ENCODE measurements around the gene TNS1.

Gene TNS1

DNA sequence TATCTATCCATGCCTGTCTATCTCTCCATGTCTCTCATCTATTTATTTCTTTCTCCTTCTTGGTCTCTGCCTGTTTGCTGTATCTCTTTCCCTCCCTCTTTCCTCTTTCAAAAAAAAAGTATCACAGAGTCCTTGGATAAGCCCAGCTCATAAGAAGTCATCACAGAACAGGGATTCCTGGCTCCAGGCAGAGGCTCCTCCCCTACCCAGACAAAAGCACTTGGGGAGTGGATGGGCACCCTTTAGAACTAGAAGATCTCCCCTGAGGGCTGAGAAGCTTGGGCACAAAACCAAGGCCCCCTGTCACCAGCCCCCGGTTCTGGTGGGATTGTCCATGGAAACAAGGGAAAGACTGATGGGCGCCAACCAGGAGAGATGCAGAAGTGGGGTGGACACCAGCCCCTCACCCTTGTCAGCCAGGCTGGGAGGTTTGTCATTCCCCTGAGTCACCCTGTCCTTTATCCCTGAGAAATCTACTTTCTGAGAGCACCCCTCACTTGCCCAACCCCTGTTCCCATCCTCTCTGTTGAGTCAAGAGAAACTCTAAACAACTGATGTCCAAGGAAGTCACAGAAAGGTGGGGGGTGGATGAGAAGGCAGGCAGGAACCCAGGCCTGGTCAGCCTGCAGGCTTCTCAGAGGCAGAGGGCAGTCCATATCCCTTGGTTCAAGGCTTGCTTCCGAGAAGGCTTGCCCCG lies 127.1 kb downstream of the TNS1 start:
- Histone ChIP-seq H3K4me2 (ENCODE audit: low read depth, low read length, poor library complexity, severe bottlenecking) (no peak overlapping the region), H3K9ac (ENCODE audit: low read depth, low read length, poor library complexity, severe bottlenecking) (no peak overlapping the region), H3K4me3 (ENCODE audit: low read length, poor library complexity, severe bottlenecking) (no peak overlapping the region), H3K79me2 (ENCODE audit: insufficient read depth, low read length) (no peaks in the 10 kb centered on the region), H3K4me1 (ENCODE audit: insufficient read depth, low read length, poor library complexity, severe bottlenecking) (peaks cover 3% of the 10 kb centered on the region), H3F3A (ENCODE audit: low read depth) (no peaks in the 10 kb centered on the region), H4K20me1 (ENCODE audit: insufficient read depth, low read length, poor library complexity, severe bottlenecking) (no peaks in the 10 kb centered on the region), H2AFZ (ENCODE audit: low read length) (no peak overlapping the region), H3K9me3 (ENCODE audit: insufficient read depth, low read depth, low read length) (no peaks in the 10 kb centered on the region), H3K27me3 (ENCODE audit: insufficient read depth, low read length, poor library complexity, severe bottlenecking) (no peaks in the 10 kb centered on the region), H3K9me2 (replicated peaks; ENCODE audit: low read depth, low read length) (no peaks in the 10 kb centered on the region), H3K36me3 (ENCODE audit: insufficient read depth, low read length) (no peaks in the 10 kb centered on the region)
- TF ChIP-seq EZH2phosphoT487 (IDR thresholded peaks at IDR 0.05; ENCODE audit: borderline replicate concordance) (no peak), CTCF (conservative IDR thresholded peaks at IDR 0.05; ENCODE audit: low read length) (no peak)

GRCh38 chr2:217875138-217875537 lies 127.7 kb downstream of the TNS1 start:
- Histone ChIP-seq H3K79me2 (ENCODE audit: insufficient read depth, low read length) (no peaks in the 10 kb centered on the region), H3K27me3 (ENCODE audit: insufficient read depth, low read length, poor library complexity, severe bottlenecking) (no peaks in the 10 kb centered on the region), H4K20me1 (ENCODE audit: insufficient read depth, low read length, poor library complexity, severe bottlenecking) (no peaks in the 10 kb centered on the region), H3F3A (ENCODE audit: low read depth) (no peaks in the 10 kb centered on the region), H2AFZ (ENCODE audit: low read length) (no peak overlapping the region), H3K4me1 (ENCODE audit: insufficient read depth, low read length, poor library complexity, severe bottlenecking) (peaks cover 3% of the 10 kb centered on the region), H3K36me3 (ENCODE audit: insufficient read depth, low read length) (no peaks in the 10 kb centered on the region), H3K9me3 (ENCODE audit: insufficient read depth, low read depth, low read length) (no peaks in the 10 kb centered on the region), H3K9ac (ENCODE audit: low read depth, low read length, poor library complexity, severe bottlenecking) (no peak overlapping the region), H3K4me3 (ENCODE audit: low read length, poor library complexity, severe bottlenecking) (no peak overlapping the region), H3K9me2 (replicated peaks; ENCODE audit: low read depth, low read length) (no peaks in the 10 kb centered on the region), H3K4me2 (ENCODE audit: low read depth, low read length, poor library complexity, severe bottlenecking) (no peak overlapping the region)
- TF ChIP-seq CTCF (conservative IDR thresholded peaks at IDR 0.05; ENCODE audit: low read length) (no peak), EZH2phosphoT487 (IDR thresholded peaks at IDR 0.05; ENCODE audit: borderline replicate concordance) (no peak)

- H3K27me3 ChIP-seq (ENCODE audit: insufficient read depth, low read length, poor library complexity, severe bottlenecking): no peaks in the 10 kb centered on the region
- H3K9ac ChIP-seq (ENCODE audit: low read depth, low read length, poor library complexity, severe bottlenecking): no peak overlapping the region
- H2AFZ ChIP-seq (ENCODE audit: low read length): no peak overlapping the region
- no peaks in the 10 kb centered on the region for H3K9me2 ChIP-seq (replicated peaks; ENCODE audit: low read depth, low read length)
- peaks cover 3% of the 10 kb centered on the region for H3K4me1 ChIP-seq (ENCODE audit: insufficient read depth, low read length, poor library complexity, severe bottlenecking)
- H3K4me2 ChIP-seq (ENCODE audit: low read depth, low read length, poor library complexity, severe bottlenecking): no peak overlapping the region
- H4K20me1 ChIP-seq (ENCODE audit: insufficient read depth, low read length, poor library complexity, severe bottlenecking): no peaks in the 10 kb centered on the region
- no peaks in the 10 kb centered on the region for H3K9me3 ChIP-seq (ENCODE audit: insufficient read depth, low read depth, low read length)
- no peak for TF ChIP-seq CTCF (conservative IDR thresholded peaks at IDR 0.05; ENCODE audit: low read length)
- no peak for TF ChIP-seq EZH2phosphoT487 (IDR thresholded peaks at IDR 0.05; ENCODE audit: borderline replicate concordance)
- H3F3A ChIP-seq (ENCODE audit: low read depth): no peaks in the 10 kb centered on the region
- no peak overlapping the region for H3K4me3 ChIP-seq (ENCODE audit: low read length, poor library complexity, severe bottlenecking)
- H3K36me3 ChIP-seq (ENCODE audit: insufficient read depth, low read length): no peaks in the 10 kb centered on the region
- no peaks in the 10 kb centered on the region for H3K79me2 ChIP-seq (ENCODE audit: insufficient read depth, low read length)
These were observed 129.4 kb downstream of the TNS1 start for GRCh38 chr2:217873371-217873770.

All from Loucy (cell line).